ENCODE data around the gene TMCO4.

DNA sequence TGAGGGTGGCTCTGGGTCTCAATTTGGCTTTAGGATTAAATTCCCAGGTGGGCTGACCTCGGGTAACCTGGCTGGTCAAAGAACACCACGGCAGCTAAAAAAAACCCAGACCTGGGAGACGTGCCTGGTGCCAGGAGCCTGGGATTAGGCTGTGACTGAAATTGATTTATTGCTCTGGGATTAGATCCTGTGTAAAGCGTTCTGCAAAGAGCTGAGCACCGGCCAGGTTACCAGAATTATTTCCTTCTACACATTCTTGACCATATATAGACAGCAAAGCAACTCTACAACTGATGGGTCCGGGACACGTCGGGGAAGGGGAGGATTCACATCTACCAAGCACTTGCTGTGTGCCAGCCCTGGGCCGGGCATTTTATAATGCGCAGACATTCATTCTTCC is 45.2 kb downstream of the TMCO4 start:
- TF ChIP-seq, protein P1, sequence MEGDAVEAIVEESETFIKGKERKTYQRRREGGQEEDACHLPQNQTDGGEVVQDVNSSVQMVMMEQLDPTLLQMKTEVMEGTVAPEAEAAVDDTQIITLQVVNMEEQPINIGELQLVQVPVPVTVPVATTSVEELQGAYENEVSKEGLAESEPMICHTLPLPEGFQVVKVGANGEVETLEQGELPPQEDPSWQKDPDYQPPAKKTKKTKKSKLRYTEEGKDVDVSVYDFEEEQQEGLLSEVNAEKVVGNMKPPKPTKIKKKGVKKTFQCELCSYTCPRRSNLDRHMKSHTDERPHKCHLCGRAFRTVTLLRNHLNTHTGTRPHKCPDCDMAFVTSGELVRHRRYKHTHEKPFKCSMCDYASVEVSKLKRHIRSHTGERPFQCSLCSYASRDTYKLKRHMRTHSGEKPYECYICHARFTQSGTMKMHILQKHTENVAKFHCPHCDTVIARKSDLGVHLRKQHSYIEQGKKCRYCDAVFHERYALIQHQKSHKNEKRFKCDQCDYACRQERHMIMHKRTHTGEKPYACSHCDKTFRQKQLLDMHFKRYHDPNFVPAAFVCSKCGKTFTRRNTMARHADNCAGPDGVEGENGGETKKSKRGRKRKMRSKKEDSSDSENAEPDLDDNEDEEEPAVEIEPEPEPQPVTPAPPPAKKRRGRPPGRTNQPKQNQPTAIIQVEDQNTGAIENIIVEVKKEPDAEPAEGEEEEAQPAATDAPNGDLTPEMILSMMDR (conservative IDR thresholded peaks at IDR 0.05; ENCODE audit: low read depth, low read length), result no peak
- TF ChIP-seq RFX5 (IDR thresholded peaks at IDR 0.05; ENCODE audit: low read depth, low read length), result no peak
- no peak for TF ChIP-seq RCOR1 (IDR thresholded peaks at IDR 0.05; ENCODE audit: insufficient replicate concordance, low read length)
